HepG2 (cell line): ENCODE measurements around the gene CRYM. TPM values are rescaled to one million over a fixed set of nuclear protein-coding genes. Genes with fewer than 3 reads are reported as not detected.

Experiments
- CHD4 ChIP-seq: fragments of 200-600 bp; sonication (generic); IDR thresholded peaks from 2 replicates; pipeline ENCODE4 v1.7.0; 2017; ENCODE audit warnings: mild to moderate bottlenecking, low read length, borderline replicate concordance
- NCOA1 ChIP-seq: sonication (generic); formaldehyde crosslinking; IDR thresholded peaks from 2 replicates; pipeline ENCODE4 v1.9.0; 2021; ENCODE audit warnings: missing genetic modification reagents
- NCOR1 ChIP-seq: fragments of 200-600 bp; sonication (generic); IDR thresholded peaks from 2 replicates; pipeline ENCODE4 v1.7.0; 2017; ENCODE audit warnings: antibody characterized with exemption, low read length, borderline replicate concordance
- SMAD1 ChIP-seq: sonication (generic); formaldehyde crosslinking; IDR thresholded peaks from 2 replicates; pipeline ENCODE4 v1.4.0; 2020; ENCODE audit warnings: missing genetic modification reagents, low read depth, mild to moderate bottlenecking, borderline replicate concordance
- SOX13 ChIP-seq, 3 experiments: fragments of 450-650 bp in 1 of 3; sonication (generic) in 1 of 3; formaldehyde crosslinking in 1 of 3; IDR thresholded peaks in 2 of 3; conservative IDR thresholded peaks in 1 of 3; 2 replicates each; pipeline versions ENCODE4 v1.5.0 to v1.6.1; 2016 to 2020; ENCODE audit warnings: antibody characterized with exemption in 1 of 3, mild to moderate bottlenecking in 1 of 3, missing compliant biosample characterization in 1 of 3, missing genetic modification reagents in 1 of 3, moderate library complexity in 1 of 3
- ZNF703 ChIP-seq: sonication (generic); formaldehyde crosslinking; IDR thresholded peaks from 2 replicates; pipeline ENCODE4 v1.5.1; 2020; ENCODE audit warnings: missing genetic modification reagents, mild to moderate bottlenecking, moderate library complexity, borderline replicate concordance
- polyA plus RNA-seq, 8 experiments: library from polyadenylated mRNA; depleted of rRNA in 3 of 8; stranded (reverse) in 7 of 8; unstranded in 1 of 8; fragments of >200 nt; fragmentation: Illumina TruSeq in 4 of 8; extraction: Trizol in 4 of 8; gene quantifications; 2 replicates each; pipeline versions ENCODE4 v1.2.1 to v1.2.3, GENCODE V29; 2011 to 2016; ENCODE audit warnings: low read depth in 4 of 8, missing spikeins in 1 of 8, mixed read lengths in 1 of 8; ENCODE audit not compliant: insufficient read depth in 1 of 8
- total RNA-seq, 5 experiments: library from RNA; depleted of rRNA; stranded (reverse); fragments of >200 nt; fragmentation: Illumina TruSeq; extraction: Trizol; gene quantifications; 2 replicates each; pipeline ENCODE4 v1.2.3, GENCODE V29; 2016; ENCODE audit warnings: low read depth in 1 of 5
- TF ChIP-seq, protein P1 (sequence below): sonication (generic); formaldehyde crosslinking; IDR thresholded peaks from 2 replicates; pipeline ENCODE4 v1.4.0; 2020; ENCODE audit warnings: missing genetic modification reagents
- TF ChIP-seq, protein P2 (sequence below): sonication (generic); formaldehyde crosslinking; IDR thresholded peaks from 2 replicates; pipeline ENCODE4 v1.5.1; 2020; ENCODE audit warnings: mild to moderate bottlenecking, moderate library complexity, missing genetic modification reagents
- TF ChIP-seq, protein P3 (sequence below): sonication (generic); formaldehyde crosslinking; IDR thresholded peaks from 2 replicates; pipeline ENCODE4 v1.8.0; 2022; ENCODE audit warnings: missing genetic modification reagents, mild to moderate bottlenecking, borderline replicate concordance
- TF ChIP-seq, protein P4 (sequence below): sonication (generic); formaldehyde crosslinking; IDR thresholded peaks from 2 replicates; pipeline ENCODE4; 2020; ENCODE audit warnings: missing genetic modification reagents, mild to moderate bottlenecking, borderline replicate concordance
- TF ChIP-seq, protein P5 (sequence below): sonication (generic); formaldehyde crosslinking; IDR thresholded peaks from 2 replicates; pipeline ENCODE4 v1.5.0; 2020; ENCODE audit warnings: missing genetic modification reagents
- TF ChIP-seq, protein P6 (sequence below): IDR thresholded peaks from 2 replicates; pipeline ENCODE4 v1.6.1; 2016; ENCODE audit warnings: control low read depth

Gene CRYM
- total and polyA plus RNA-seq, 2 of the 13 experiments (the other 11 are each of a cell fraction or from before 2014, with no cell fraction given), result 1.9 to 2.2 TPM

DNA sequence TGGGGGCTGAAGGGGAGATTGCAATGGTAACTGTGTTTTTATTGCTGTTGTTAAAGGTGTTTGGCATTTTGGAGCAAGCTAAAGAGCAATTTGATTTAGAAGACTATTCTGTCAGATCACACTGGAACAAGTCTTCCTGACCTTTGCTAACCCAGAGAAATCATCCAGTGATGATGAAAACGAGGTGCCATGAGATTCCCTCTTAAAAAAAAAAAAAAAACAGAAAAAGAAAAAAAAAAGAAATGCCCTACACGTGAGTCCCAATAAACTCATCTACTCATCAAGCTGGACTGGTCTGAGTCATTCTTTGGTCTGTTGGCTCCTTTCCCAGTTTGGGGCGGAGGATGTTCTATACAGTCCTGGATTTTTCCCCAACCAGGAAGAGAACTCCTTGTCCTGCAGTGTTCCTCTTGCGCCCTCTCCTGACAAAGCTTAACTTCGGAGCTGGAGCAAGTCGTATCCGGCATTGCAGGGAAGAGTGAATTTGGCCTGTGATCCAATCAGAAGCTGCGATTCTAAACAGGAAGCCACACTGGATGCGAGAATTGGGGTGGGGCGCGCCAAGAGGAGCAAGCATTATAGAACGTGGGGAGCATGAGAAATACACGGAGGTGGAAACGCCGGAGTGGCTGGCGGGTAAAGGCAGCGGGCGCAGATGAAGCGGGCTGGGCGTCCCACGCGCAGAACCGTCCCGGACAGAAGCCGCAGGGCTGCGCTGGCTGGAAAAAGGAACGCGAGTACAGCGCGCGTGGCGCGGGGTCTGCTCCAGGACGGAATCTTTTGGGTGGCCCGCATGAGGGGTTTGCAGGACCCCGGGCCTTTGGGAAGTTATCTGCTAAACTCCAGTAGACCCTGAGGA is 22.4 kb upstream of the CRYM start (continued):
- TF ChIP-seq, protein P1, sequence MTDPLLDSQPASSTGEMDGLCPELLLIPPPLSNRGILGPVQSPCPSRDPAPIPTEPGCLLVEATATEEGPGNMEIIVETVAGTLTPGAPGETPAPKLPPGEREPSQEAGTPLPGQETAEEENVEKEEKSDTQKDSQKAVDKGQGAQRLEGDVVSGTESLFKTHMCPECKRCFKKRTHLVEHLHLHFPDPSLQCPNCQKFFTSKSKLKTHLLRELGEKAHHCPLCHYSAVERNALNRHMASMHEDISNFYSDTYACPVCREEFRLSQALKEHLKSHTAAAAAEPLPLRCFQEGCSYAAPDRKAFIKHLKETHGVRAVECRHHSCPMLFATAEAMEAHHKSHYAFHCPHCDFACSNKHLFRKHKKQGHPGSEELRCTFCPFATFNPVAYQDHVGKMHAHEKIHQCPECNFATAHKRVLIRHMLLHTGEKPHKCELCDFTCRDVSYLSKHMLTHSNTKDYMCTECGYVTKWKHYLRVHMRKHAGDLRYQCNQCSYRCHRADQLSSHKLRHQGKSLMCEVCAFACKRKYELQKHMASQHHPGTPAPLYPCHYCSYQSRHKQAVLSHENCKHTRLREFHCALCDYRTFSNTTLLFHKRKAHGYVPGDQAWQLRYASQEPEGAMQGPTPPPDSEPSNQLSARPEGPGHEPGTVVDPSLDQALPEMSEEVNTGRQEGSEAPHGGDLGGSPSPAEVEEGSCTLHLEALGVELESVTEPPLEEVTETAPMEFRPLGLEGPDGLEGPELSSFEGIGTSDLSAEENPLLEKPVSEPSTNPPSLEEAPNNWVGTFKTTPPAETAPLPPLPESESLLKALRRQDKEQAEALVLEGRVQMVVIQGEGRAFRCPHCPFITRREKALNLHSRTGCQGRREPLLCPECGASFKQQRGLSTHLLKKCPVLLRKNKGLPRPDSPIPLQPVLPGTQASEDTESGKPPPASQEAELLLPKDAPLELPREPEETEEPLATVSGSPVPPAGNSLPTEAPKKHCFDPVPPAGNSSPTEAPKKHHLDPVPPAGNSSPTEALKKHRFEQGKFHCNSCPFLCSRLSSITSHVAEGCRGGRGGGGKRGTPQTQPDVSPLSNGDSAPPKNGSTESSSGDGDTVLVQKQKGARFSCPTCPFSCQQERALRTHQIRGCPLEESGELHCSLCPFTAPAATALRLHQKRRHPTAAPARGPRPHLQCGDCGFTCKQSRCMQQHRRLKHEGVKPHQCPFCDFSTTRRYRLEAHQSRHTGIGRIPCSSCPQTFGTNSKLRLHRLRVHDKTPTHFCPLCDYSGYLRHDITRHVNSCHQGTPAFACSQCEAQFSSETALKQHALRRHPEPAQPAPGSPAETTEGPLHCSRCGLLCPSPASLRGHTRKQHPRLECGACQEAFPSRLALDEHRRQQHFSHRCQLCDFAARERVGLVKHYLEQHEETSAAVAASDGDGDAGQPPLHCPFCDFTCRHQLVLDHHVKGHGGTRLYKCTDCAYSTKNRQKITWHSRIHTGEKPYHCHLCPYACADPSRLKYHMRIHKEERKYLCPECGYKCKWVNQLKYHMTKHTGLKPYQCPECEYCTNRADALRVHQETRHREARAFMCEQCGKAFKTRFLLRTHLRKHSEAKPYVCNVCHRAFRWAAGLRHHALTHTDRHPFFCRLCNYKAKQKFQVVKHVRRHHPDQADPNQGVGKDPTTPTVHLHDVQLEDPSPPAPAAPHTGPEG, result no peak
- TF ChIP-seq, protein P2, sequence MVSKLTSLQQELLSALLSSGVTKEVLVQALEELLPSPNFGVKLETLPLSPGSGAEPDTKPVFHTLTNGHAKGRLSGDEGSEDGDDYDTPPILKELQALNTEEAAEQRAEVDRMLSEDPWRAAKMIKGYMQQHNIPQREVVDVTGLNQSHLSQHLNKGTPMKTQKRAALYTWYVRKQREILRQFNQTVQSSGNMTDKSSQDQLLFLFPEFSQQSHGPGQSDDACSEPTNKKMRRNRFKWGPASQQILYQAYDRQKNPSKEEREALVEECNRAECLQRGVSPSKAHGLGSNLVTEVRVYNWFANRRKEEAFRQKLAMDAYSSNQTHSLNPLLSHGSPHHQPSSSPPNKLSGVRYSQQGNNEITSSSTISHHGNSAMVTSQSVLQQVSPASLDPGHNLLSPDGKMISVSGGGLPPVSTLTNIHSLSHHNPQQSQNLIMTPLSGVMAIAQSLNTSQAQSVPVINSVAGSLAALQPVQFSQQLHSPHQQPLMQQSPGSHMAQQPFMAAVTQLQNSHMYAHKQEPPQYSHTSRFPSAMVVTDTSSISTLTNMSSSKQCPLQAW (CRISPR knock-in tag), result peak; percentile 96
- TF ChIP-seq, protein P3, sequence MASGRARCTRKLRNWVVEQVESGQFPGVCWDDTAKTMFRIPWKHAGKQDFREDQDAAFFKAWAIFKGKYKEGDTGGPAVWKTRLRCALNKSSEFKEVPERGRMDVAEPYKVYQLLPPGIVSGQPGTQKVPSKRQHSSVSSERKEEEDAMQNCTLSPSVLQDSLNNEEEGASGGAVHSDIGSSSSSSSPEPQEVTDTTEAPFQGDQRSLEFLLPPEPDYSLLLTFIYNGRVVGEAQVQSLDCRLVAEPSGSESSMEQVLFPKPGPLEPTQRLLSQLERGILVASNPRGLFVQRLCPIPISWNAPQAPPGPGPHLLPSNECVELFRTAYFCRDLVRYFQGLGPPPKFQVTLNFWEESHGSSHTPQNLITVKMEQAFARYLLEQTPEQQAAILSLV (CRISPR knock-in tag), result 0 out of 2 replicates have a peak, but pooled peaks have one; percentile 60
- TF ChIP-seq SOX13 (IDR thresholded peaks at IDR 0.05), result 0 out of 2 replicates have a peak, but pooled peaks have one; percentile 56
- peak in 1 of 2 experiments; percentile 82; a peak in 3 of 4 replicates for TF ChIP-seq SOX13 (CRISPR knock-in tag; conservative IDR thresholded peaks at IDR 0.05 in 1 of 2, IDR thresholded peaks at IDR 0.05 in 1 of 2)
- TF ChIP-seq, protein P4, sequence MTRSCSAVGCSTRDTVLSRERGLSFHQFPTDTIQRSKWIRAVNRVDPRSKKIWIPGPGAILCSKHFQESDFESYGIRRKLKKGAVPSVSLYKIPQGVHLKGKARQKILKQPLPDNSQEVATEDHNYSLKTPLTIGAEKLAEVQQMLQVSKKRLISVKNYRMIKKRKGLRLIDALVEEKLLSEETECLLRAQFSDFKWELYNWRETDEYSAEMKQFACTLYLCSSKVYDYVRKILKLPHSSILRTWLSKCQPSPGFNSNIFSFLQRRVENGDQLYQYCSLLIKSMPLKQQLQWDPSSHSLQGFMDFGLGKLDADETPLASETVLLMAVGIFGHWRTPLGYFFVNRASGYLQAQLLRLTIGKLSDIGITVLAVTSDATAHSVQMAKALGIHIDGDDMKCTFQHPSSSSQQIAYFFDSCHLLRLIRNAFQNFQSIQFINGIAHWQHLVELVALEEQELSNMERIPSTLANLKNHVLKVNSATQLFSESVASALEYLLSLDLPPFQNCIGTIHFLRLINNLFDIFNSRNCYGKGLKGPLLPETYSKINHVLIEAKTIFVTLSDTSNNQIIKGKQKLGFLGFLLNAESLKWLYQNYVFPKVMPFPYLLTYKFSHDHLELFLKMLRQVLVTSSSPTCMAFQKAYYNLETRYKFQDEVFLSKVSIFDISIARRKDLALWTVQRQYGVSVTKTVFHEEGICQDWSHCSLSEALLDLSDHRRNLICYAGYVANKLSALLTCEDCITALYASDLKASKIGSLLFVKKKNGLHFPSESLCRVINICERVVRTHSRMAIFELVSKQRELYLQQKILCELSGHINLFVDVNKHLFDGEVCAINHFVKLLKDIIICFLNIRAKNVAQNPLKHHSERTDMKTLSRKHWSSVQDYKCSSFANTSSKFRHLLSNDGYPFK (CRISPR knock-in tag), result peak; percentile 82; the same call in 1 of the 2 replicates
- TF ChIP-seq NCOA1, result peak; percentile 97
- TF ChIP-seq ZNF703, result no peak
- peak; percentile 97; the same call in 1 of the 2 replicates for TF ChIP-seq SMAD1 (CRISPR knock-in tag)
- peak; percentile 58; the same call in 1 of the 2 replicates for TF ChIP-seq NCOR1
- TF ChIP-seq CHD4, result no peak
- TF ChIP-seq, protein P5, sequence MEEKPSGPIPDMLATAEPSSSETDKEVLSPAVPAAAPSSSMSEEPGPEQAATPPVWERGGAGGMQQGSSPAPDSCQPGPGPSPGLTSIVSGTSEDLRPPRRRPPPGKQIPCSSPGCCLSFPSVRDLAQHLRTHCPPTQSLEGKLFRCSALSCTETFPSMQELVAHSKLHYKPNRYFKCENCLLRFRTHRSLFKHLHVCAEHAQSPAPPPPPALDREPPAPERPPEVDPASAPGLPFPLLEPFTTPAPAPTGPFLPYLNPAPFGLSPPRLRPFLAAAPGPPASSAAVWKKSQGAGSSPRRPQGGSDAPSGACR (CRISPR knock-in tag), result peak; percentile 97
- TF ChIP-seq, protein P6, sequence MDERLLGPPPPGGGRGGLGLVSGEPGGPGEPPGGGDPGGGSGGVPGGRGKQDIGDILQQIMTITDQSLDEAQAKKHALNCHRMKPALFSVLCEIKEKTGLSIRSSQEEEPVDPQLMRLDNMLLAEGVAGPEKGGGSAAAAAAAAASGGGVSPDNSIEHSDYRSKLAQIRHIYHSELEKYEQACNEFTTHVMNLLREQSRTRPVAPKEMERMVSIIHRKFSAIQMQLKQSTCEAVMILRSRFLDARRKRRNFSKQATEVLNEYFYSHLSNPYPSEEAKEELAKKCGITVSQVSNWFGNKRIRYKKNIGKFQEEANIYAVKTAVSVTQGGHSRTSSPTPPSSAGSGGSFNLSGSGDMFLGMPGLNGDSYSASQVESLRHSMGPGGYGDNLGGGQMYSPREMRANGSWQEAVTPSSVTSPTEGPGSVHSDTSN, result no peak
